Measurements from ENCODE around the gene AKNA.

The AKNA gene

GRCh38 chr9:114401344-114401743, 13.6 kb upstream of the AKNA start:
- Histone ChIP-seq H3K36me3 (no peaks in the 10 kb centered on the region), H3K4me1 (no peaks in the 10 kb centered on the region), H3K27me3 (no peaks in the 10 kb centered on the region), H3K4me3 (ENCODE audit: low read depth, low read length) (no peak overlapping the region), H3K9me3 (no peaks in the 10 kb centered on the region)
- DNase-seq: no peak
- TF ChIP-seq CTCF (IDR thresholded peaks at IDR 0.05; ENCODE audit: low read depth, low read length): no peak

GRCh38 chr9:114400772-114401171, 13.0 kb upstream of the AKNA start:
- Histone ChIP-seq H3K4me3 (ENCODE audit: low read depth, low read length) (no peak overlapping the region), H3K27me3 (no peaks in the 10 kb centered on the region), H3K36me3 (no peaks in the 10 kb centered on the region), H3K9me3 (no peaks in the 10 kb centered on the region), H3K4me1 (no peaks in the 10 kb centered on the region)
- no peak for TF ChIP-seq CTCF (IDR thresholded peaks at IDR 0.05; ENCODE audit: low read depth, low read length)
- DNase-seq: no peak

- Histone ChIP-seq H3K9me3 (no peaks in the 10 kb centered on the region), H3K27me3 (no peaks in the 10 kb centered on the region), H3K4me3 (ENCODE audit: low read depth, low read length) (no peak overlapping the region), H3K36me3 (no peaks in the 10 kb centered on the region), H3K4me1 (no peaks in the 10 kb centered on the region)
- no peak for DNase-seq
- no peak for TF ChIP-seq CTCF (IDR thresholded peaks at IDR 0.05; ENCODE audit: low read depth, low read length)
These were observed 12.4 kb upstream of the AKNA start for GRCh38 chr9:114400219-114400618.

- Histone ChIP-seq H3K27me3 (no peaks in the 10 kb centered on the region), H3K4me3 (ENCODE audit: low read depth, low read length) (no peak overlapping the region), H3K4me1 (no peaks in the 10 kb centered on the region), H3K36me3 (no peaks in the 10 kb centered on the region), H3K9me3 (no peaks in the 10 kb centered on the region)
- no peak for TF ChIP-seq CTCF (IDR thresholded peaks at IDR 0.05; ENCODE audit: low read depth, low read length)
- no peak for DNase-seq
These were observed 11.6 kb upstream of the AKNA start for GRCh38 chr9:114399381-114399780.

- DNase-seq: peak; percentile 98
- H3K36me3 ChIP-seq: no peaks in the 10 kb centered on the region
- peak overlapping the region; percentile 65 for H3K4me3 ChIP-seq (ENCODE audit: low read depth, low read length)
- no peak for TF ChIP-seq CTCF (IDR thresholded peaks at IDR 0.05; ENCODE audit: low read depth, low read length)
- no peaks in the 10 kb centered on the region for H3K4me1 ChIP-seq
- H3K9me3 ChIP-seq: no peaks in the 10 kb centered on the region
- H3K27me3 ChIP-seq: no peaks in the 10 kb centered on the region
These were observed 10.2 kb upstream of the AKNA start for GRCh38 chr9:114397848-114398605.

GRCh38 chr9:114397219-114397847, 9.6 kb upstream of the AKNA start:
- DNase-seq: no peak
- Histone ChIP-seq H3K4me3 (ENCODE audit: low read depth, low read length) (peak overlapping the region; percentile 65), H3K4me1 (no peaks in the 10 kb centered on the region), H3K36me3 (no peaks in the 10 kb centered on the region), H3K27me3 (no peaks in the 10 kb centered on the region), H3K9me3 (no peaks in the 10 kb centered on the region)
- TF ChIP-seq CTCF (IDR thresholded peaks at IDR 0.05; ENCODE audit: low read depth, low read length): no peak

All from BE2C (cell line).